ENCODE data around the gene ELMOD3. TPM values are rescaled to one million over a fixed set of nuclear protein-coding genes. Genes with fewer than 3 reads are reported as not detected.

Gene ELMOD3
- total RNA-seq, 1 experiment from 2014 or later = 18.1 TPM

DNA sequence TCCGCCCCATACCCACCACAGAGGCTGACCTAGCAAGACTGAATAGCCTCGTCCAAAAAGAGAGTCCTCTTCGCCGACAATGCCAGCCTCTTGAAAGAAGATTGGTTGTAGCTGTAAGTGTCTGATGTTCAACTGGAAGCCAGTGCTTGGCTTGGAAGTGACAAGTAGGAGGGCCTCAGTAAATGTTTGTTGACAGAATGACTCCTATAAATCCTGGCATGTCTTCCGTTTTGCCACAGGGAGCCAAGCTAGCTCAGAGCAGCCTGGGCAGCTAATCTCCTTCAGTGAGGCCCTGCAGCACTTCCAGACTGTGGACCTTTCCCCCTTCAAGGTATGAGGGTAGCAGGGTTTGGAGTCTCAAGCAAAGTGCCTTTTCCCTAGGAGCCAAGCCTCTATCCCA, 14.9 kb downstream of the ELMOD3 start:
- Histone ChIP-seq H3K4me3 (no peak overlapping the region), H3K9me3 (ENCODE audit: insufficient read depth, low read depth) (no peaks in the 10 kb centered on the region), H3K27me3 (ENCODE audit: insufficient read depth, low read depth) (no peaks in the 10 kb centered on the region), H3K4me2 (no peak overlapping the region), H3K79me2 (ENCODE audit: low read depth) (no peaks in the 10 kb centered on the region), H4K20me1 (ENCODE audit: insufficient read depth) (no peaks in the 10 kb centered on the region), H3F3A (ENCODE audit: insufficient read depth, low read depth) (no peaks in the 10 kb centered on the region), H3K4me1 (replicated peaks; ENCODE audit: insufficient read depth) (no peaks in the 10 kb centered on the region), H2AFZ (no peak overlapping the region), H3K9me2 (ENCODE audit: insufficient read depth) (no peaks in the 10 kb centered on the region), H3K27ac (no peak overlapping the region), H3K36me3 (ENCODE audit: low read depth) (no peaks in the 10 kb centered on the region)
- no peak for DNase-seq
- intact Hi-C loops (cut with micrococcal nuclease; ENCODE audit: unreplicated experiment) = no loop called here
- TF ChIP-seq, protein P1, sequence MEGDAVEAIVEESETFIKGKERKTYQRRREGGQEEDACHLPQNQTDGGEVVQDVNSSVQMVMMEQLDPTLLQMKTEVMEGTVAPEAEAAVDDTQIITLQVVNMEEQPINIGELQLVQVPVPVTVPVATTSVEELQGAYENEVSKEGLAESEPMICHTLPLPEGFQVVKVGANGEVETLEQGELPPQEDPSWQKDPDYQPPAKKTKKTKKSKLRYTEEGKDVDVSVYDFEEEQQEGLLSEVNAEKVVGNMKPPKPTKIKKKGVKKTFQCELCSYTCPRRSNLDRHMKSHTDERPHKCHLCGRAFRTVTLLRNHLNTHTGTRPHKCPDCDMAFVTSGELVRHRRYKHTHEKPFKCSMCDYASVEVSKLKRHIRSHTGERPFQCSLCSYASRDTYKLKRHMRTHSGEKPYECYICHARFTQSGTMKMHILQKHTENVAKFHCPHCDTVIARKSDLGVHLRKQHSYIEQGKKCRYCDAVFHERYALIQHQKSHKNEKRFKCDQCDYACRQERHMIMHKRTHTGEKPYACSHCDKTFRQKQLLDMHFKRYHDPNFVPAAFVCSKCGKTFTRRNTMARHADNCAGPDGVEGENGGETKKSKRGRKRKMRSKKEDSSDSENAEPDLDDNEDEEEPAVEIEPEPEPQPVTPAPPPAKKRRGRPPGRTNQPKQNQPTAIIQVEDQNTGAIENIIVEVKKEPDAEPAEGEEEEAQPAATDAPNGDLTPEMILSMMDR (conservative IDR thresholded peaks at IDR 0.05) = no peak
- TF ChIP-seq EZH2 (IDR thresholded peaks at IDR 0.05; ENCODE audit: low read depth) = no peak
- ChIA-PET CTCF (interaction anchor here (0.6 kb wide), 1 partner anchor 21 kb away, joined by 3 read pairs; no protein-coding TSS in a partner anchor), POLR2A (ENCODE audit: unreplicated experiment) (interaction anchor here (0.6 to 0.7 kb wide), 3 partner anchors 52 to 592 kb away, joined by 3 to 15 read pairs (median 8); no protein-coding TSS in a partner anchor)
- no TSS peak for BruUV-seq (replicated peaks)

- Histone ChIP-seq H3K79me2 (ENCODE audit: low read depth) (no peaks in the 10 kb centered on the region), H3K9me2 (ENCODE audit: insufficient read depth) (no peaks in the 10 kb centered on the region), H3K36me3 (ENCODE audit: low read depth) (no peaks in the 10 kb centered on the region), H3K27ac (no peak overlapping the region), H4K20me1 (ENCODE audit: insufficient read depth) (no peaks in the 10 kb centered on the region), H3K4me2 (no peak overlapping the region), H3K9me3 (ENCODE audit: insufficient read depth, low read depth) (no peaks in the 10 kb centered on the region), H3K4me1 (replicated peaks; ENCODE audit: insufficient read depth) (no peaks in the 10 kb centered on the region), H3K4me3 (no peak overlapping the region), H2AFZ (no peak overlapping the region), H3K27me3 (ENCODE audit: insufficient read depth, low read depth) (no peaks in the 10 kb centered on the region), H3F3A (ENCODE audit: insufficient read depth, low read depth) (no peaks in the 10 kb centered on the region; the same call in 1 of the 2 replicates)
- ChIA-PET CTCF (interaction anchor here (0.6 kb wide), 1 partner anchor 104 kb away, joined by 6 read pairs; no protein-coding TSS in a partner anchor), POLR2A (ENCODE audit: unreplicated experiment) (no interaction called here)
- intact Hi-C loops (cut with micrococcal nuclease; ENCODE audit: unreplicated experiment) = no loop called here
- BruUV-seq (replicated peaks) = no TSS peak
- TF ChIP-seq, protein P1 (conservative IDR thresholded peaks at IDR 0.05) = no peak
- no peak for TF ChIP-seq EZH2 (IDR thresholded peaks at IDR 0.05; ENCODE audit: low read depth)
- no peak for DNase-seq
Observed at GRCh38 chr2:85371045-85371444, 16.5 kb downstream of the ELMOD3 start.

GRCh38 chr2:85376291-85377065, 21.9 kb downstream of the ELMOD3 start:
- no peaks in the 10 kb centered on the region for H4K20me1 ChIP-seq (ENCODE audit: insufficient read depth)
- H3K36me3 ChIP-seq (ENCODE audit: low read depth) = 0 out of 2 replicates have a peak, but pooled peaks cover 4% of the 10 kb centered on the region
- POLR2A ChIA-PET (ENCODE audit: unreplicated experiment) = no interaction called here
- H3K4me3 ChIP-seq = no peak overlapping the region
- TF ChIP-seq EZH2 (IDR thresholded peaks at IDR 0.05; ENCODE audit: low read depth) = no peak
- TF ChIP-seq, protein P1 (conservative IDR thresholded peaks at IDR 0.05) = no peak
- no peak overlapping the region for H3K4me2 ChIP-seq
- DNase-seq = no peak
- H3K9me3 ChIP-seq (ENCODE audit: insufficient read depth, low read depth) = 0 out of 2 replicates have a peak, but pooled peaks cover 7% of the 10 kb centered on the region
- no peak overlapping the region for H2AFZ ChIP-seq
- no peaks in the 10 kb centered on the region for H3K79me2 ChIP-seq (ENCODE audit: low read depth)
- CTCF ChIA-PET = no interaction called here
- H3K27ac ChIP-seq = no peak overlapping the region
- no TSS peak for BruUV-seq (replicated peaks)
- no peaks in the 10 kb centered on the region; the same call in 1 of the 2 replicates for H3F3A ChIP-seq (ENCODE audit: insufficient read depth, low read depth)
- H3K27me3 ChIP-seq (ENCODE audit: insufficient read depth, low read depth) = no peaks in the 10 kb centered on the region
- H3K9me2 ChIP-seq (ENCODE audit: insufficient read depth) = no peaks in the 10 kb centered on the region
- intact Hi-C loops (cut with micrococcal nuclease; ENCODE audit: unreplicated experiment) = no loop called here
- H3K4me1 ChIP-seq (replicated peaks; ENCODE audit: insufficient read depth) = no peaks in the 10 kb centered on the region
